GM19043 (cell line): ENCODE data around the gene ADAMTSL1.

Experiments used
- ATAC-seq: cut with Tn5 transposase; IDR thresholded peaks from one replicate; pipeline ENCODE4 v1.9.1; 2021; ENCODE audit warnings: low read depth; ENCODE audit not compliant: unreplicated experiment

The ADAMTSL1 gene

GRCh38 chr9:18636781-18637180 lies 162.8 kb downstream of the ADAMTSL1 start:
- no peak for ATAC-seq

GRCh38 chr9:18638371-18639249 lies 164.7 kb downstream of the ADAMTSL1 start:
- no peak for ATAC-seq

GRCh38 chr9:18639911-18640310 lies 166.0 kb downstream of the ADAMTSL1 start:
- no peak for ATAC-seq

- no peak for ATAC-seq
Measured at GRCh38 chr9:18658804-18659705, 185.1 kb downstream of the ADAMTSL1 start.

- no peak for ATAC-seq
Measured at GRCh38 chr9:18660001-18660400, 186.0 kb downstream of the ADAMTSL1 start.

GRCh38 chr9:18662320-18662719 lies 188.4 kb downstream of the ADAMTSL1 start:
- no peak for ATAC-seq

- ATAC-seq: no peak
Measured at GRCh38 chr9:18665947-18666346, 192.0 kb downstream of the ADAMTSL1 start.

- ATAC-seq: no peak
Measured at GRCh38 chr9:18666348-18666747, 192.4 kb downstream of the ADAMTSL1 start.

- no peak for ATAC-seq
Measured at GRCh38 chr9:18666986-18667772, 193.2 kb downstream of the ADAMTSL1 start.

- ATAC-seq: no peak
Measured at GRCh38 chr9:18668944-18669343, 195.0 kb downstream of the ADAMTSL1 start.

GRCh38 chr9:18672706-18673105 lies 198.8 kb downstream of the ADAMTSL1 start:
- ATAC-seq: no peak

- ATAC-seq: no peak
Measured at GRCh38 chr9:18673179-18673578, 199.2 kb downstream of the ADAMTSL1 start.

- no peak for ATAC-seq
Measured at GRCh38 chr9:18675332-18675731, 201.4 kb downstream of the ADAMTSL1 start.

- ATAC-seq: no peak
Measured at GRCh38 chr9:18675973-18676372, 202.0 kb downstream of the ADAMTSL1 start.

- ATAC-seq: no peak
Measured at GRCh38 chr9:18676525-18676924, 202.6 kb downstream of the ADAMTSL1 start.

- no peak for ATAC-seq
Measured at GRCh38 chr9:18678821-18679590, 205.1 kb downstream of the ADAMTSL1 start.

GRCh38 chr9:18682907-18683306 lies 209.0 kb downstream of the ADAMTSL1 start:
- no peak for ATAC-seq

- ATAC-seq: no peak
Measured at GRCh38 chr9:18683312-18683711, 209.4 kb downstream of the ADAMTSL1 start.

GRCh38 chr9:18683851-18684250 lies 209.9 kb downstream of the ADAMTSL1 start:
- ATAC-seq: no peak
